Measurements from ENCODE around the gene GPR132. TPM values are rescaled to one million over a fixed set of nuclear protein-coding genes. Genes with fewer than 3 reads are reported as not detected.
A peak's percentile ranks its signal among the peaks of the same experiment; 100 is the strongest.

GPR132 gene
- total and polyA plus RNA-seq, 10 of the 15 experiments (the other 5 are each of a cell fraction or from before 2014, with no cell fraction given): 1.9 to 49.3 (median 20.4) TPM

- no peaks in the 10 kb centered on the region for H3K4me1 ChIP-seq (ENCODE audit: control insufficient read depth, insufficient read depth, low read length)
- ChIA-PET SMC1A (ENCODE audit: uncharacterized antibody, unreplicated experiment) (no interaction called here), RAD21 (ENCODE audit: unreplicated experiment) (no interaction called here), CTCF (interaction anchor here (0.7 kb wide), 1 partner anchor 77 kb away, joined by 3 read pairs; no protein-coding TSS in a partner anchor), POLR2A (no interaction called here)
- peaks cover 34% of the 10 kb centered on the region for H3K79me2 ChIP-seq (ENCODE audit: control insufficient read depth, insufficient read depth, low read length)
- in situ Hi-C loops (cut with MboI): no loop called here
- TF ChIP-seq CREB1 (IDR thresholded peaks at IDR 0.05; ENCODE audit: low read depth) (no peak), POLR2A (IDR thresholded peaks at IDR 0.05; ENCODE audit: low read depth, low read length) (peak; percentile 64; the same call in 1 of the 2 replicates), TCF12 (IDR thresholded peaks at IDR 0.05; ENCODE audit: low read depth, low read length) (no peak), CHD4 (IDR thresholded peaks at IDR 0.05) (no peak), MYC (IDR thresholded peaks at IDR 0.05; ENCODE audit: insufficient read depth, insufficient read length, insufficient replicate concordance, low read length, severe bottlenecking) (no peak), NRF1 (conservative IDR thresholded peaks at IDR 0.05; ENCODE audit: low read depth, low read length) (no peak)
- TF ChIP-seq, protein P1, sequence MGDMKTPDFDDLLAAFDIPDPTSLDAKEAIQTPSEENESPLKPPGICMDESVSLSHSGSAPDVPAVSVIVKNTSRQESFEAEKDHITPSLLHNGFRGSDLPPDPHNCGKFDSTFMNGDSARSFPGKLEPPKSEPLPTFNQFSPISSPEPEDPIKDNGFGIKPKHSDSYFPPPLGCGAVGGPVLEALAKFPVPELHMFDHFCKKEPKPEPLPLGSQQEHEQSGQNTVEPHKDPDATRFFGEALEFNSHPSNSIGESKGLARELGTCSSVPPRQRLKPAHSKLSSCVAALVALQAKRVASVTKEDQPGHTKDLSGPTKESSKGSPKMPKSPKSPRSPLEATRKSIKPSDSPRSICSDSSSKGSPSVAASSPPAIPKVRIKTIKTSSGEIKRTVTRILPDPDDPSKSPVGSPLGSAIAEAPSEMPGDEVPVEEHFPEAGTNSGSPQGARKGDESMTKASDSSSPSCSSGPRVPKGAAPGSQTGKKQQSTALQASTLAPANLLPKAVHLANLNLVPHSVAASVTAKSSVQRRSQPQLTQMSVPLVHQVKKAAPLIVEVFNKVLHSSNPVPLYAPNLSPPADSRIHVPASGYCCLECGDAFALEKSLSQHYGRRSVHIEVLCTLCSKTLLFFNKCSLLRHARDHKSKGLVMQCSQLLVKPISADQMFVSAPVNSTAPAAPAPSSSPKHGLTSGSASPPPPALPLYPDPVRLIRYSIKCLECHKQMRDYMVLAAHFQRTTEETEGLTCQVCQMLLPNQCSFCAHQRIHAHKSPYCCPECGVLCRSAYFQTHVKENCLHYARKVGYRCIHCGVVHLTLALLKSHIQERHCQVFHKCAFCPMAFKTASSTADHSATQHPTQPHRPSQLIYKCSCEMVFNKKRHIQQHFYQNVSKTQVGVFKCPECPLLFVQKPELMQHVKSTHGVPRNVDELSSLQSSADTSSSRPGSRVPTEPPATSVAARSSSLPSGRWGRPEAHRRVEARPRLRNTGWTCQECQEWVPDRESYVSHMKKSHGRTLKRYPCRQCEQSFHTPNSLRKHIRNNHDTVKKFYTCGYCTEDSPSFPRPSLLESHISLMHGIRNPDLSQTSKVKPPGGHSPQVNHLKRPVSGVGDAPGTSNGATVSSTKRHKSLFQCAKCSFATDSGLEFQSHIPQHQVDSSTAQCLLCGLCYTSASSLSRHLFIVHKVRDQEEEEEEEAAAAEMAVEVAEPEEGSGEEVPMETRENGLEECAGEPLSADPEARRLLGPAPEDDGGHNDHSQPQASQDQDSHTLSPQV (IDR thresholded peaks at IDR 0.05): no peak
- TF ChIP-seq, protein P2, sequence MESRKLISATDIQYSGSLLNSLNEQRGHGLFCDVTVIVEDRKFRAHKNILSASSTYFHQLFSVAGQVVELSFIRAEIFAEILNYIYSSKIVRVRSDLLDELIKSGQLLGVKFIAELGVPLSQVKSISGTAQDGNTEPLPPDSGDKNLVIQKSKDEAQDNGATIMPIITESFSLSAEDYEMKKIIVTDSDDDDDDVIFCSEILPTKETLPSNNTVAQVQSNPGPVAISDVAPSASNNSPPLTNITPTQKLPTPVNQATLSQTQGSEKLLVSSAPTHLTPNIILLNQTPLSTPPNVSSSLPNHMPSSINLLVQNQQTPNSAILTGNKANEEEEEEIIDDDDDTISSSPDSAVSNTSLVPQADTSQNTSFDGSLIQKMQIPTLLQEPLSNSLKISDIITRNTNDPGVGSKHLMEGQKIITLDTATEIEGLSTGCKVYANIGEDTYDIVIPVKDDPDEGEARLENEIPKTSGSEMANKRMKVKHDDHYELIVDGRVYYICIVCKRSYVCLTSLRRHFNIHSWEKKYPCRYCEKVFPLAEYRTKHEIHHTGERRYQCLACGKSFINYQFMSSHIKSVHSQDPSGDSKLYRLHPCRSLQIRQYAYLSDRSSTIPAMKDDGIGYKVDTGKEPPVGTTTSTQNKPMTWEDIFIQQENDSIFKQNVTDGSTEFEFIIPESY (IDR thresholded peaks at IDR 0.05): no peak
- H3K4me2 ChIP-seq (ENCODE audit: control insufficient read depth, insufficient read depth): no peak overlapping the region
- FAIRE-seq (no peak), ATAC-seq (no peak), DNase-seq (ENCODE audit: low read depth, low spot score) (no peak)
- intact Hi-C loops (cut with micrococcal nuclease; ENCODE audit: unreplicated experiment): no loop called here
- no peak overlapping the region for H3K4me3 ChIP-seq
- H2AFZ ChIP-seq (ENCODE audit: control insufficient read depth, low read depth, low read length): no peak overlapping the region
- no TSS peak for BruUV-seq (replicated peaks)
- H4K20me1 ChIP-seq (ENCODE audit: control insufficient read depth, insufficient read depth): no peaks in the 10 kb centered on the region; the same call in none of the 2 replicates
- no peaks in the 10 kb centered on the region for H3K9me3 ChIP-seq (replicated peaks; ENCODE audit: control insufficient read depth, insufficient read depth, low read length)
- H3K9ac ChIP-seq (ENCODE audit: control insufficient read depth, insufficient read depth, low read length): no peak overlapping the region
- H3K27ac ChIP-seq (ENCODE audit: control insufficient read depth, insufficient read depth): no peak overlapping the region
- WGBS (ENCODE audit: insufficient coverage, insufficient replicate concordance, low lambda C conversion rate, missing lambda C conversion rate): 100% methylated on average over 14 of the region's 19 CpGs
- no peaks in the 10 kb centered on the region for H3K27me3 ChIP-seq (replicated peaks in 1 of 2; ENCODE audit: control insufficient read depth in 2 of 2, insufficient read depth in 2 of 2, low read length in 1 of 2)
- peaks cover 31 to 48% of the 10 kb centered on the region in 2 experiments for H3K36me3 ChIP-seq (ENCODE audit: control insufficient read depth in 2 of 2, insufficient read depth in 2 of 2, low read length in 1 of 2)
Measured at GRCh38 chr14:105007593-105008264, 57.5 kb downstream of the GPR132 start.
